Endodermal cell (in vitro differentiated cells): ENCODE measurements around the gene LPXN. TPM values are rescaled to one million over a fixed set of nuclear protein-coding genes. Genes with fewer than 3 reads are reported as not detected.

ENCODE experiments used
- DNase-seq: peaks from one replicate; pipeline ENCODE4 v3.0.0-alpha.2; 2017
- H3K27ac ChIP-seq: 2 replicates; pipeline ENCODE4 v1.5.1; 2013; ENCODE audit warnings: mild to moderate bottlenecking, low read depth, low read length, moderate library complexity
- H3K27me3 ChIP-seq: 2 replicates; pipeline ENCODE4 v1.6.1; 2013; ENCODE audit warnings: mild to moderate bottlenecking, low read length, moderate library complexity; ENCODE audit not compliant: insufficient read depth, control insufficient read depth, poor library complexity, severe bottlenecking
- H3K36me3 ChIP-seq: 2 replicates; pipeline ENCODE4 v1.7.0; 2013; ENCODE audit warnings: mild to moderate bottlenecking, low read length, moderate library complexity; ENCODE audit not compliant: control insufficient read depth, insufficient read depth
- H3K4me1 ChIP-seq: one replicate; pipeline ENCODE4 v1.7.0; 2013; ENCODE audit warnings: low read length; ENCODE audit not compliant: control insufficient read depth, insufficient read depth
- H3K4me3 ChIP-seq: 2 replicates; pipeline ENCODE4 v1.5.1; 2013; ENCODE audit warnings: mild to moderate bottlenecking, low read length, moderate library complexity
- H3K9ac ChIP-seq: 2 replicates; pipeline ENCODE4 v1.6.1; 2013; ENCODE audit warnings: mild to moderate bottlenecking, low read length, moderate library complexity; ENCODE audit not compliant: poor library complexity, severe bottlenecking; ENCODE audit errors: extremely low read depth
- H3K9me3 ChIP-seq: 2 replicates; pipeline ENCODE4 v1.6.1; 2013; ENCODE audit warnings: mild to moderate bottlenecking, low read length, moderate library complexity; ENCODE audit not compliant: control insufficient read depth
- H3K27ac Mint-ChIP-seq: 2 replicates; pipeline ENCODE4 v1.8.0; 2020; ENCODE audit warnings: mixed read lengths
- H3K27me3 Mint-ChIP-seq: 2 replicates; pipeline ENCODE4 v1.8.0; 2021; ENCODE audit warnings: mild to moderate bottlenecking, mixed read lengths; ENCODE audit not compliant: insufficient read depth
- H3K36me3 Mint-ChIP-seq: 2 replicates; pipeline ENCODE4 v1.8.0; 2020; ENCODE audit warnings: low read depth, mixed read lengths
- H3K4me1 Mint-ChIP-seq: 2 replicates; pipeline ENCODE4 v1.8.0; 2020; ENCODE audit warnings: mixed read lengths
- H3K4me3 Mint-ChIP-seq: 2 replicates; pipeline ENCODE4 v1.8.0; 2020; ENCODE audit warnings: mild to moderate bottlenecking, moderate library complexity, mixed read lengths
- H3K9me3 Mint-ChIP-seq: 2 replicates; pipeline ENCODE4 v1.8.0; 2020; ENCODE audit warnings: mild to moderate bottlenecking, mixed read lengths
- WGBS, 2 experiments: methylation state at CpG; one replicate each; pipeline versions ENCODE4 v1.1.5 to v1.1.7; 2013; ENCODE audit warnings: missing lambda C conversion rate in 2 of 2, mixed read lengths in 1 of 2; ENCODE audit not compliant: insufficient coverage in 1 of 2, insufficient read length in 1 of 2; 5-methylcytosine and 5-hydroxymethylcytosine counted together
- total RNA-seq, 2 donors: library from RNA; stranded (reverse); fragmentation: NEBNext Ultra II Directional in 1 of 2; extraction: Animal tissue kit (Norgen Biotek cat#: 25700) in 1 of 2; gene quantifications; 2 replicates in 1 of 2; 3 replicates in 1 of 2; pipeline ENCODE4 v1.2.1, GENCODE V29; 2021
- TF ChIP-seq, protein P1 (sequence below): fragments of 200-600 bp; sonication (generic); conservative IDR thresholded peaks from 2 replicates; pipeline ENCODE4 v1.5.0; 2021; ENCODE audit warnings: antibody characterized with exemption, mild to moderate bottlenecking

Gene LPXN
- total RNA-seq, 2 donors from 2014 or later: 1.9 to 2.7 TPM

DNA sequence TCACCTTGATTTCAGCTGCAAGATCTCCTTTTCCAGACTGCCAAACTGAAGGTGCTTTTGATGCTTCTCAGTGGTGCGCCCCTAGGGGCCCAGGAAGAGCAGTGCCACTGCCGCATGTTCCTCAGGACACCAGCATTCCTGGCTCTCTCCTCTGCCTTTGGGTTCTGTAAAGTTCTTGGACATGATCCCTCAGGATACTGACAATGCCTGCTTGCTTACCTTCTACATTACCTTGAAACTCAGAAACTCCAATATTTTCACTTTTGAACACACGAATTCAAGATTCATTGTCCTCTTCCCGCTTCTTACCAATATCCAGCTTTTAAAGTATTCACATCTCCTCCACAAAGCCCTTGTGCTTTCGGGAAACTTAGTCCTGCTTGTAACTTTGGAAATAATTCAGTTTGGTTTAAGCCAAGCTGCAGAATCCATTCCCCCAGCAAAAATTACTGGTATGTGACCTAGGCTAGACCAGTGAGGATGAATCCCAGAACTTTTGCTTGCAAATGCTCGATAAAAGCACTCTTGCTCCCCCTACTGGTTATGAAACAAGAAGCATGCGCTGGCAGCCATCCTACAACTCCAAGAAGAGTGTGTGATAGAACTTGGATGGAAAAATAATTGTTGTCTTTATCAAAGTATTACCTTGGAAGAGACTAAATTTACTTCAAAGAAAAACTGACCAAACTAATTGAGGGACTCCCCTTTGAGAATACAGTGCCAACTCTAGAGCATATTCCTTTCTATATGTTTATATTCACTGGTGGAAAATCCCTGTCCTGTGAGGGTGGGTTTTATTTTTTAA lies 51.2 kb downstream of the LPXN start:
- Mint-ChIP-seq H3K27ac (no peak overlapping the region), H3K9me3 (no peaks in the 10 kb centered on the region), H3K36me3 (no peaks in the 10 kb centered on the region), H3K4me3 (peak overlapping the region; percentile 20), H3K27me3 (peaks cover 15% of the 10 kb centered on the region), H3K4me1 (peaks cover 5% of the 10 kb centered on the region)
- Histone ChIP-seq H3K36me3 (no peaks in the 10 kb centered on the region), H3K9me3 (no peaks in the 10 kb centered on the region), H3K4me3 (no peak overlapping the region), H3K4me1 (no peaks in the 10 kb centered on the region), H3K27ac (no peak overlapping the region), H3K9ac (no peak overlapping the region), H3K27me3 (peaks cover 22% of the 10 kb centered on the region)
- 20 to 23% methylated on average over 5 to 7 of the region's 7 CpGs for WGBS, 2 experiments
- TF ChIP-seq, protein P1, sequence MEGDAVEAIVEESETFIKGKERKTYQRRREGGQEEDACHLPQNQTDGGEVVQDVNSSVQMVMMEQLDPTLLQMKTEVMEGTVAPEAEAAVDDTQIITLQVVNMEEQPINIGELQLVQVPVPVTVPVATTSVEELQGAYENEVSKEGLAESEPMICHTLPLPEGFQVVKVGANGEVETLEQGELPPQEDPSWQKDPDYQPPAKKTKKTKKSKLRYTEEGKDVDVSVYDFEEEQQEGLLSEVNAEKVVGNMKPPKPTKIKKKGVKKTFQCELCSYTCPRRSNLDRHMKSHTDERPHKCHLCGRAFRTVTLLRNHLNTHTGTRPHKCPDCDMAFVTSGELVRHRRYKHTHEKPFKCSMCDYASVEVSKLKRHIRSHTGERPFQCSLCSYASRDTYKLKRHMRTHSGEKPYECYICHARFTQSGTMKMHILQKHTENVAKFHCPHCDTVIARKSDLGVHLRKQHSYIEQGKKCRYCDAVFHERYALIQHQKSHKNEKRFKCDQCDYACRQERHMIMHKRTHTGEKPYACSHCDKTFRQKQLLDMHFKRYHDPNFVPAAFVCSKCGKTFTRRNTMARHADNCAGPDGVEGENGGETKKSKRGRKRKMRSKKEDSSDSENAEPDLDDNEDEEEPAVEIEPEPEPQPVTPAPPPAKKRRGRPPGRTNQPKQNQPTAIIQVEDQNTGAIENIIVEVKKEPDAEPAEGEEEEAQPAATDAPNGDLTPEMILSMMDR: peak; percentile 78
- DNase-seq: peak; percentile 88

DNA sequence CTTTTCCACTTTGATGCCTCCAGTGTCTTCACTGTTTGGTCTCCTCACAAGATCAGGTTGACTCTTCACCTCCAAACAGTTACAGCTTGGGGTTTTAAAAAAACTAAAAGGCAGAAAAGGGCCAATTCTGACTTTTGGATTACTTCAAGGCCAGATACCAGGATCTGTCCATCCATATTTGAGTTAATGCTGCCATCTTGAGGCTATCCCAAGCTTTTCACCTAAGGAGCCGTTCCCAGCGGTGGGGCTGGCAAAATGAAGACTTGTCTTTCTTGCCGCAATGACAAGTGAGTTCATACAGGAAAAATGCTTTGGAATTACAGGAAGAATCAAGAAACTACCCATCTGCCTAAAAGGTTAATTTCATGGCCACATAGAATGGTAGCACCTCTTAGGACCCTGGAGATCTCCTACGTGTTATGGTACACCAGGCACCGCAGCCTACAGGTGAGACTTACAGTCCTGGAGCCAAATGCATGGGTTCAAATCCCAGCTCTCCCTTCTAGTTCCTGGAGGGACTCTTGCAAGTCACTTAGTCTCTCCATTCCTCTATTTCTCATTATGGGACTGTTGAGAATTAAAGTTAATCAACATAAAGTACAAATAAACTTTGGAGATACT lies 61.8 kb downstream of the LPXN start:
- Histone ChIP-seq H3K9ac (no peak overlapping the region), H3K27me3 (peaks cover 25% of the 10 kb centered on the region), H3K9me3 (no peaks in the 10 kb centered on the region), H3K36me3 (no peaks in the 10 kb centered on the region), H3K4me1 (no peaks in the 10 kb centered on the region), H3K27ac (no peak overlapping the region), H3K4me3 (no peak overlapping the region)
- TF ChIP-seq, protein P1: peak; percentile 89
- Mint-ChIP-seq H3K27ac (no peak overlapping the region), H3K36me3 (no peaks in the 10 kb centered on the region), H3K27me3 (peaks cover 5% of the 10 kb centered on the region), H3K4me1 (peaks cover 10% of the 10 kb centered on the region), H3K9me3 (no peaks in the 10 kb centered on the region), H3K4me3 (no peak overlapping the region)
- peak; percentile 88 for DNase-seq
- 38 to 40% methylated on average over 5 of the region's 5 CpGs for WGBS, 2 experiments

DNA sequence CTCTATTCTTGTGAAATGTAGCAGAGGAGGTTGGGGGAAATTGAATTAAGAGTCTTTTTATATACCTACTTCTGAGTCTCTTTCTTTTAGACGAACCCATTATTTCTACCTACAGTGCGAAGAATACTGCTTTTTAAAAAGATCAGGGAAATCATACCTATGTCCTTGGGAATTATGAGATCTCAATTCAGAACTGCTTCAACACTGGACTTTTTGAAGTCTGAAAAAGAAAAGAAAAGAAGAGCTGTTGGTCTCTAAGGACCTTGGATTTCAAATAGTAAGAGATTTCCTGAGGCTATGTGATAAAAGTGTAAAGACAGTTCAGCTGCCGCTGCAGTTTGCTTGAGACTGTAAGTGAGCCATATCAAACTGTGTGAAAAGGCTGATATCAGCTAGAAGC lies 64.0 kb downstream of the LPXN start:
- H3K4me3 ChIP-seq: no peak overlapping the region
- TF ChIP-seq, protein P1: no peak
- no peak overlapping the region for H3K9ac ChIP-seq
- Mint-ChIP-seq H3K36me3 (no peaks in the 10 kb centered on the region), H3K27ac (no peak overlapping the region), H3K4me3 (no peak overlapping the region), H3K27me3 (peaks cover 2% of the 10 kb centered on the region), H3K4me1 (peaks cover 10% of the 10 kb centered on the region), H3K9me3 (no peaks in the 10 kb centered on the region)
- H3K9me3 ChIP-seq: no peaks in the 10 kb centered on the region
- H3K27me3 ChIP-seq: peaks cover 15% of the 10 kb centered on the region
- 85% methylated on average over 3 of the region's 3 CpGs; no CpG with 5 or more reads in 1 of the 2 experiments for whole genome bisulfite sequencing, 2 experiments
- no peak for DNase-seq
- no peaks in the 10 kb centered on the region for H3K4me1 ChIP-seq
- no peak overlapping the region for H3K27ac ChIP-seq
- no peaks in the 10 kb centered on the region for H3K36me3 ChIP-seq
